Endothelial cell (in vitro differentiated cells): ENCODE results near the gene KRTAP25-1. TPM values are rescaled to one million over a fixed set of nuclear protein-coding genes. Genes with fewer than 3 reads are reported as not detected.

Experiments used
- DNase-seq: peaks from one replicate; pipeline ENCODE4 v3.0.0; 2021; ENCODE audit warnings: low spot score
- H3K27ac Mint-ChIP-seq: one replicate; pipeline ENCODE4 v1.8.0; 2021; ENCODE audit warnings: mixed read lengths, inconsistent platforms; ENCODE audit not compliant: unreplicated experiment
- H3K27me3 Mint-ChIP-seq: one replicate; pipeline ENCODE4 v1.8.0; 2021; ENCODE audit warnings: mild to moderate bottlenecking, moderate library complexity, mixed read lengths, inconsistent platforms; ENCODE audit not compliant: unreplicated experiment
- H3K36me3 Mint-ChIP-seq: one replicate; pipeline ENCODE4 v1.8.0; 2021; ENCODE audit warnings: mild to moderate bottlenecking, low read depth, mixed read lengths, inconsistent platforms; ENCODE audit not compliant: unreplicated experiment
- H3K4me1 Mint-ChIP-seq: one replicate; pipeline ENCODE4 v1.8.0; 2021; ENCODE audit warnings: mild to moderate bottlenecking, mixed read lengths, inconsistent platforms; ENCODE audit not compliant: unreplicated experiment
- H3K4me3 Mint-ChIP-seq: one replicate; pipeline ENCODE4 v1.8.0; 2021; ENCODE audit warnings: mild to moderate bottlenecking, mixed read lengths, inconsistent platforms; ENCODE audit not compliant: unreplicated experiment
- H3K9me3 Mint-ChIP-seq: one replicate; pipeline ENCODE4 v1.8.0; 2021; ENCODE audit warnings: mixed read lengths, inconsistent platforms; ENCODE audit not compliant: unreplicated experiment
- total RNA-seq: library from RNA; stranded (reverse); fragmentation: NEBNext Ultra II Directional; extraction: Animal tissue kit (Norgen Biotek cat#: 25700); gene quantifications from one replicate; pipeline ENCODE4 v1.2.1, GENCODE V29; 2021; ENCODE audit not compliant: unreplicated experiment
- TF ChIP-seq, protein P1 (sequence below): fragments of 200-600 bp; sonication (generic); IDR thresholded peaks from one replicate; pipeline ENCODE4 v1.5.0; 2021; ENCODE audit warnings: antibody characterized with exemption; ENCODE audit not compliant: unreplicated experiment

KRTAP25-1 gene
- total RNA-seq, 1 donor from 2014 or later, result not detected

- peaks cover 2% of the 10 kb centered on the region for H3K27me3 Mint-ChIP-seq
- TF ChIP-seq, protein P1, sequence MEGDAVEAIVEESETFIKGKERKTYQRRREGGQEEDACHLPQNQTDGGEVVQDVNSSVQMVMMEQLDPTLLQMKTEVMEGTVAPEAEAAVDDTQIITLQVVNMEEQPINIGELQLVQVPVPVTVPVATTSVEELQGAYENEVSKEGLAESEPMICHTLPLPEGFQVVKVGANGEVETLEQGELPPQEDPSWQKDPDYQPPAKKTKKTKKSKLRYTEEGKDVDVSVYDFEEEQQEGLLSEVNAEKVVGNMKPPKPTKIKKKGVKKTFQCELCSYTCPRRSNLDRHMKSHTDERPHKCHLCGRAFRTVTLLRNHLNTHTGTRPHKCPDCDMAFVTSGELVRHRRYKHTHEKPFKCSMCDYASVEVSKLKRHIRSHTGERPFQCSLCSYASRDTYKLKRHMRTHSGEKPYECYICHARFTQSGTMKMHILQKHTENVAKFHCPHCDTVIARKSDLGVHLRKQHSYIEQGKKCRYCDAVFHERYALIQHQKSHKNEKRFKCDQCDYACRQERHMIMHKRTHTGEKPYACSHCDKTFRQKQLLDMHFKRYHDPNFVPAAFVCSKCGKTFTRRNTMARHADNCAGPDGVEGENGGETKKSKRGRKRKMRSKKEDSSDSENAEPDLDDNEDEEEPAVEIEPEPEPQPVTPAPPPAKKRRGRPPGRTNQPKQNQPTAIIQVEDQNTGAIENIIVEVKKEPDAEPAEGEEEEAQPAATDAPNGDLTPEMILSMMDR, result no peak
- DNase-seq, result no peak
- H3K9me3 Mint-ChIP-seq, result no peaks in the 10 kb centered on the region
- H3K4me1 Mint-ChIP-seq, result peaks cover 22% of the 10 kb centered on the region
- H3K36me3 Mint-ChIP-seq, result no peaks in the 10 kb centered on the region
- H3K27ac Mint-ChIP-seq, result no peak overlapping the region
- H3K4me3 Mint-ChIP-seq, result no peak overlapping the region
Measured at GRCh38 chr21:30271156-30271555, 18.2 kb downstream of the KRTAP25-1 start.

- no peak overlapping the region for H3K27ac Mint-ChIP-seq
- no peak for DNase-seq
- TF ChIP-seq, protein P1, result no peak
- peaks cover 22% of the 10 kb centered on the region for H3K4me1 Mint-ChIP-seq
- H3K36me3 Mint-ChIP-seq, result no peaks in the 10 kb centered on the region
- H3K27me3 Mint-ChIP-seq, result peaks cover 2% of the 10 kb centered on the region
- no peak overlapping the region for H3K4me3 Mint-ChIP-seq
- no peaks in the 10 kb centered on the region for H3K9me3 Mint-ChIP-seq
Measured at GRCh38 chr21:30269803-30270530, 19.3 kb downstream of the KRTAP25-1 start.

DNA sequence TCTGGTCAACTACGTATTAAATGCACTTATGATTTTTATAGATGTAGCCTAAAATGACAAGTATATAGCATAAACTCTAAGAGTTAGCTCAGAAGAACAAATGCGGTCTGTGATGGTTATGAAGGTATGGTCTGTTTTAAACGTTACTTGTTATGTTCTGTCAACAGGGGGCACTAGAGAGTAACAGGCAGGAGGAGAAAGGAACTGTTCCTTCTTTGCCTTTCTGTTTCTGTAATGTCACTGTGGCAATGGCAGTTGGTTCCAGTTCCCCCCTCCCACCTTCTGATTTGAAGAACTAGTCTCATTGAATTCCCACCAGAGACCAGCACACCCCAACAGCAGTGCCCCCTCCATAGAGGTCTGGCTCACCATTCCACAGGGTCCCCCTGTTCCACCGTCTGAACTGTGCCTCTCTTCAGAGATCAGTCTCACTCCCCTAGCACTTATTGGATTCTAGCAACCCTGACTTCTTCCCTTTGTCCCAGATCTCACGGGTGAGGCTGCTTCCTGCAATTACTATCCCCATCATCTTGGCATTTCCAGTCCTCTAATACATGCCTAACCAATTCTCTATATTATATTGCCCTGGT, 20.6 kb downstream of the KRTAP25-1 start:
- Mint-ChIP-seq H3K4me3 (no peak overlapping the region), H3K27me3 (peaks cover 2% of the 10 kb centered on the region), H3K4me1 (peaks cover 22% of the 10 kb centered on the region), H3K9me3 (no peaks in the 10 kb centered on the region), H3K27ac (no peak overlapping the region), H3K36me3 (no peaks in the 10 kb centered on the region)
- TF ChIP-seq, protein P1, result peak; percentile 44
- DNase-seq, result no peak

- TF ChIP-seq, protein P1, result peak; percentile 64
- Mint-ChIP-seq H3K4me1 (no peaks in the 10 kb centered on the region), H3K27ac (no peak overlapping the region), H3K4me3 (no peak overlapping the region), H3K36me3 (no peaks in the 10 kb centered on the region), H3K27me3 (no peaks in the 10 kb centered on the region), H3K9me3 (no peaks in the 10 kb centered on the region)
- DNase-seq, result peak; percentile 34
Measured at GRCh38 chr21:30257773-30258172, 31.5 kb downstream of the KRTAP25-1 start.

DNA sequence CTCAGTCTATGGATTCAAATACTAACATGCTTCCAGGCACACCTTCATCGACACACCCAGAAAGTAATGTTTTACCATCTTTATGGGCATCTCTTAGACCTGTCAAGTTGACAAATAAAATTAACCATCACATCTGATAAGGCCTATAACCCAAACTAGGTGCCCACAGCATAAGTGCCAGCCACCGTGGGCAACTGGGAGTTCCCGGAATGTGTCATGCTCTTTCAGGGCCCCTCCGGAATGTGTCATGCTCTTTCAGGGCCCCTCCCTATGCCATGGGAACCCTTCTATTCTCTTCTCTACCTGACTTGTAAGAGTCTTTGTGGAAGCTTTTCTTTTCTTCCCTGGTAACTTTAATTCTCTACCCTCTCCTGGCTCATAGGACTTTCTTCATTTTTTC, 33.2 kb downstream of the KRTAP25-1 start:
- no peak for DNase-seq
- Mint-ChIP-seq H3K27ac (no peak overlapping the region), H3K27me3 (no peaks in the 10 kb centered on the region), H3K4me1 (no peaks in the 10 kb centered on the region), H3K9me3 (no peaks in the 10 kb centered on the region), H3K4me3 (no peak overlapping the region), H3K36me3 (no peaks in the 10 kb centered on the region)
- TF ChIP-seq, protein P1, result no peak
